Measurements from ENCODE around the gene PTCH1. TPM values are rescaled to one million over a fixed set of nuclear protein-coding genes. Genes with fewer than 3 reads are reported as not detected.

Gene PTCH1
- polyA plus RNA-seq, 2 of the 4 experiments (the other 2 are of a cell fraction) = 1.9 to 4.8 TPM

DNA sequence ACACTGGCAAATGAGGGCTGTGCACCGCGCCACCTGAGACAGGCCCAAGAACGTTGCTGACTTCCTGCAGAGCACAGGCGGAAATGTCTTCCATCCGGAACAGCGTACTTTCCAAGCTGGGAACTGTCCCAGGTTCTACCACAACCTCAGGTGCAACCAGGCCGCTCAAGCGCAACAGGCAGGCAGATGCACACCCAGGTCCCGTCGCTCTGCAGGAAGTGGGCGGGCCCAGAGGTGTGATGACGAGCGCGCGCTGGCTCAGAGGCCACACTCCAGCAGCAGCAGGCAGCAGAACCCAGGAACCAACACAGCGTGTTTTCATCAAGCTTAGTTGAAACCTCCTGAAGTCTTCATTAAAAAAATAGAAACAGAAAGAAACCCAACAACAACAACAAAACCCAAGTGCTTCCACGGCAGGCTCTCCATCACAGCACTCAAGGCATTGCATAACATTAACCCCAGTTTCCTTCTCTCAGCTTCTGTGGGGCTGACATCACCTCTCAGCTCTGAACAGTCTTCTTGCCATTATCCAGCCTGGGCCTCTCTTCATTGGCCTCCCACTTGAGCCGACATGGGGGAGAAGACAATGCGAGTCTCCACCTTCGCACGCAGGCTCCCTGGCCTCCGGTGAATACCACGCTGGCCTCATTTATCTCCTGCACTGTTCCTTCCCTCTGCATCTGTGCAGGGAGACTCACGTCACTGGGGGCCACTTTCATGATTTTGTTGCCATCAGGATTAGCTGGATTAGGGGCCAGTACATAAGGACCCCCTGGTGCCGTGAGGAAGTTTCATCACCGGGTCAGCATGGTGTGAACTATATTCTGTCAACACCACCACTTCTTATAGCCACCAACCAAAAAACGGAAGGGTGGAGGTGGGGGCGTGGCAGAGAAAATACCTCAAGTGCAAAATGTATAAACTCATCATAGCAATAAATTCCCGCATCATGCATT is 22.1 kb downstream of the PTCH1 start (continued):
- TF ChIP-seq, protein P1, sequence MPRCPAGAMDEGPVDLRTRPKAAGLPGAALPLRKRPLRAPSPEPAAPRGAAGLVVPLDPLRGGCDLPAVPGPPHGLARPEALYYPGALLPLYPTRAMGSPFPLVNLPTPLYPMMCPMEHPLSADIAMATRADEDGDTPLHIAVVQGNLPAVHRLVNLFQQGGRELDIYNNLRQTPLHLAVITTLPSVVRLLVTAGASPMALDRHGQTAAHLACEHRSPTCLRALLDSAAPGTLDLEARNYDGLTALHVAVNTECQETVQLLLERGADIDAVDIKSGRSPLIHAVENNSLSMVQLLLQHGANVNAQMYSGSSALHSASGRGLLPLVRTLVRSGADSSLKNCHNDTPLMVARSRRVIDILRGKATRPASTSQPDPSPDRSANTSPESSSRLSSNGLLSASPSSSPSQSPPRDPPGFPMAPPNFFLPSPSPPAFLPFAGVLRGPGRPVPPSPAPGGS (IDR thresholded peaks at IDR 0.05) = no peak
- TF ChIP-seq RNF2 (IDR thresholded peaks at IDR 0.05; ENCODE audit: borderline replicate concordance, low read depth) (no peak), RFX5 (IDR thresholded peaks at IDR 0.05) (no peak), CHD2 (IDR thresholded peaks at IDR 0.05; ENCODE audit: low read length, partially characterized antibody) (no peak), HEYL (CRISPR knock-in tag; IDR thresholded peaks at IDR 0.05) (no peak), BHLHE40 (IDR thresholded peaks at IDR 0.05; ENCODE audit: low read depth, low read length) (no peak)

DNA sequence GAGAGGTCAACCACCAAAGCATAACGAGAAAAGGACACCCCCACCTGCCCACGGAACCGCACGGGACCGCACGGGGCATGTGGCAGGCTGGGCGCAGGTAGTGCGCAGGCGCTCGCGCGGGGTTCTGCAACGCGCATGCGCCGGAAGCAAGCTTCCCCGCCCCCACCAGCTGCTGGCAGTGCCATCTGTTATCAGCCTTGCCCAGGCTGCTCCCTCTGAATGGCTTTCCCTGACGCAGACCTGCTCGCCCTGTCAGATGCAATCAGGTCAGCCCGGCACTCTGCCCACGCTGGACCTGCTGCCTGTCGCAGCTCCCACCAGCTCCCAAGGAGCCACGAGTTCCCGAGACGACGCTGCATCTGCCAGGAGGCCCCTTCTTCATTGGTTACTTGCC is 22.8 kb downstream of the PTCH1 start:
- Histone ChIP-seq H3K4me1 (0 out of 3 replicates have a peak, but pooled peaks cover 3% of the 10 kb centered on the region), H3K4me3 (no peak overlapping the region), H3K27ac (no peak overlapping the region), H3K4me2 (no peak overlapping the region), H3K9me3 (no peaks in the 10 kb centered on the region)
- WGBS (ENCODE audit: missing lambda C conversion rate) = 95% methylated on average over 26 of the region's 26 CpGs
- DNase-seq (ENCODE audit: low read depth in 1 of 2, low spot score in 1 of 2) (no peak), FAIRE-seq (no peak), ATAC-seq (no peak)
- TF ChIP-seq, protein P2, sequence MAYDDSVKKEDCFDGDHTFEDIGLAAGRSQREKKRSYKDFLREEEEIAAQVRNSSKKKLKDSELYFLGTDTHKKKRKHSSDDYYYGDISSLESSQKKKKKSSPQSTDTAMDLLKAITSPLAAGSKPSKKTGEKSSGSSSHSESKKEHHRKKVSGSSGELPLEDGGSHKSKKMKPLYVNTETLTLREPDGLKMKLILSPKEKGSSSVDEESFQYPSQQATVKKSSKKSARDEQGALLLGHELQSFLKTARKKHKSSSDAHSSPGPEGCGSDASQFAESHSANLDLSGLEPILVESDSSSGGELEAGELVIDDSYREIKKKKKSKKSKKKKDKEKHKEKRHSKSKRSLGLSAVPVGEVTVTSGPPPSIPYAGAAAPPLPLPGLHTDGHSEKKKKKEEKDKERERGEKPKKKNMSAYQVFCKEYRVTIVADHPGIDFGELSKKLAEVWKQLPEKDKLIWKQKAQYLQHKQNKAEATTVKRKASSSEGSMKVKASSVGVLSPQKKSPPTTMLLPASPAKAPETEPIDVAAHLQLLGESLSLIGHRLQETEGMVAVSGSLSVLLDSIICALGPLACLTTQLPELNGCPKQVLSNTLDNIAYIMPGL (CRISPR knock-in tag; IDR thresholded peaks at IDR 0.05; ENCODE audit: borderline replicate concordance) = no peak
- TF ChIP-seq SREBF2 (IDR thresholded peaks at IDR 0.05) (no peak), RNF2 (IDR thresholded peaks at IDR 0.05; ENCODE audit: borderline replicate concordance, low read depth) (no peak), NR3C1 (IDR thresholded peaks at IDR 0.05) (no peak)
- ChIA-PET POLR2A (no interaction called here), CTCF (interaction anchor here (1.0 to 1.4 kb wide), 2 partner anchors 11 to 46 kb away, joined by 3 read pairs; no protein-coding TSS in a partner anchor)

DNA sequence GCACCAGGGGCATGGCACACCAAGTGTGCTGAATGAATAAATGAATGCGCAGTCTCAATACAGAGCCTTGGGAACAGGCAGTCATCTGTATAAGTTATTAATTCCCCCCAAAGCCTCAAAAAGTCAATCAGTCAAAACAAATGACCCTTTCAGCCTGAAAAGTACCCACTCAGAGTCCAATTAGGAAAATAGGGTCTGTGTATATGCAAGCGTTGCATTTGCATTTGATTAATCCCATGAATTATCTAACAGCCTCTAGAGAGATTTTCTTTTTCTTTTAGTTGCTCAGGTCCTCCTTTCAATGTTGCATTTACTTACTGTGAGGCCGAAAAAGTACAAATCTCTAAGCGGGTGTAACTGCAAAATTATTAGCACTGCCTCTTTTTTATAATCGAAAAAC is 23.4 kb downstream of the PTCH1 start:
- H3K4me3 ChIP-seq = no peak overlapping the region
- no peak for FAIRE-seq

DNA sequence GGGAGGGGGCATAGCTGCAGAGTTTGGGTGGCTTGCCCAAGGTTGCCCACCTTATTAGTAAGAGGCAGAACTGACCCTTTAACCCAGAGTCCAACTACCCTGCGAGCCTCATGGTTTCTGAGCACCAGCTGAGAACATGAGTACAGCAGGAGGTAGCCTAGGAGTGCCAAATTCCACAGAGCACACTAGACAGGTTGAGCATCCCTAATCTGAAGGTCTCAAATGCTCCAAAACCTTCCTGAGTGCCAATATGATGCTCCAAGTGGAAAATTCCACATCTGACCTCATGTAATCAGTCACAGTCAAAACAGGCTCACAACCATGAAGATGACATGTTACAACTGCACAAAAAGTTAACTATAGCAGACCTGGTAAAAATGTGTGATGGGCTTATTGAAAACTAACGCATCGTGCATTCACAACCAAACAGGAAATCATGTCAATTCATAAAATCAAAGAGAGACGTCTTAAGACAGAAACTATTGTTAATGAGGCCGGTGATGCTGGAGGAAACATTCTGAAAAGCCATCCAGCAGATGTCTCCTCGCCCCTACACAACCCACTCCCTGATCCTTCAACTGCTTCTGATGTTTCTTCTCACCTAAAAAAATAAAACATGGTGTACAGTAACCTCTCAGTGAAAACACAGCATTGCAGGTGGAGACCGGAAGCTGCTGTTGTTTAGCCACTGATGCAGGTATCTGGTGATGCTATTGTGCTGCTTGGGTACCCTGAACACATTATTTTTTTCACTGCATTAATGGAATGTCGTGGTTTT is 25.0 kb downstream of the PTCH1 start:
- Histone ChIP-seq H3K27ac (no peak overlapping the region), H3K4me2 (no peak overlapping the region), H3K4me3 (no peak overlapping the region), H3K4me1 (no peaks in the 10 kb centered on the region), H3K9me3 (no peaks in the 10 kb centered on the region)
- TF ChIP-seq, protein P1 (IDR thresholded peaks at IDR 0.05) = no peak
- no peak for TF ChIP-seq RFX5 (IDR thresholded peaks at IDR 0.05)
- no peak for TF ChIP-seq MAZ (IDR thresholded peaks at IDR 0.05; ENCODE audit: borderline replicate concordance, low read depth, low read length)
- TF ChIP-seq, protein P3, sequence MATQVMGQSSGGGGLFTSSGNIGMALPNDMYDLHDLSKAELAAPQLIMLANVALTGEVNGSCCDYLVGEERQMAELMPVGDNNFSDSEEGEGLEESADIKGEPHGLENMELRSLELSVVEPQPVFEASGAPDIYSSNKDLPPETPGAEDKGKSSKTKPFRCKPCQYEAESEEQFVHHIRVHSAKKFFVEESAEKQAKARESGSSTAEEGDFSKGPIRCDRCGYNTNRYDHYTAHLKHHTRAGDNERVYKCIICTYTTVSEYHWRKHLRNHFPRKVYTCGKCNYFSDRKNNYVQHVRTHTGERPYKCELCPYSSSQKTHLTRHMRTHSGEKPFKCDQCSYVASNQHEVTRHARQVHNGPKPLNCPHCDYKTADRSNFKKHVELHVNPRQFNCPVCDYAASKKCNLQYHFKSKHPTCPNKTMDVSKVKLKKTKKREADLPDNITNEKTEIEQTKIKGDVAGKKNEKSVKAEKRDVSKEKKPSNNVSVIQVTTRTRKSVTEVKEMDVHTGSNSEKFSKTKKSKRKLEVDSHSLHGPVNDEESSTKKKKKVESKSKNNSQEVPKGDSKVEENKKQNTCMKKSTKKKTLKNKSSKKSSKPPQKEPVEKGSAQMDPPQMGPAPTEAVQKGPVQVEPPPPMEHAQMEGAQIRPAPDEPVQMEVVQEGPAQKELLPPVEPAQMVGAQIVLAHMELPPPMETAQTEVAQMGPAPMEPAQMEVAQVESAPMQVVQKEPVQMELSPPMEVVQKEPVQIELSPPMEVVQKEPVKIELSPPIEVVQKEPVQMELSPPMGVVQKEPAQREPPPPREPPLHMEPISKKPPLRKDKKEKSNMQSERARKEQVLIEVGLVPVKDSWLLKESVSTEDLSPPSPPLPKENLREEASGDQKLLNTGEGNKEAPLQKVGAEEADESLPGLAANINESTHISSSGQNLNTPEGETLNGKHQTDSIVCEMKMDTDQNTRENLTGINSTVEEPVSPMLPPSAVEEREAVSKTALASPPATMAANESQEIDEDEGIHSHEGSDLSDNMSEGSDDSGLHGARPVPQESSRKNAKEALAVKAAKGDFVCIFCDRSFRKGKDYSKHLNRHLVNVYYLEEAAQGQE (IDR thresholded peaks at IDR 0.05) = no peak
- no peak for TF ChIP-seq FOSB (CRISPR knock-in tag; IDR thresholded peaks at IDR 0.05)
- no peak for TF ChIP-seq EHMT2 (IDR thresholded peaks at IDR 0.05; ENCODE audit: low read depth)
- TF ChIP-seq HOXB5 (CRISPR knock-in tag; IDR thresholded peaks at IDR 0.05) = no peak
- TF ChIP-seq RNF2 (IDR thresholded peaks at IDR 0.05; ENCODE audit: borderline replicate concordance, low read depth) = no peak
- TF ChIP-seq NR3C1 (IDR thresholded peaks at IDR 0.05) = no peak
- TF ChIP-seq BHLHE40 (IDR thresholded peaks at IDR 0.05; ENCODE audit: low read depth, low read length) = no peak
- POLR2A ChIA-PET = no interaction called here
- WGBS (ENCODE audit: missing lambda C conversion rate) = 84% methylated on average over 8 of the region's 8 CpGs
- ATAC-seq = no peak
- no peak for DNase-seq (ENCODE audit: low read depth in 1 of 2, low spot score in 1 of 2)
- CTCF ChIA-PET = interaction anchor here (0.8 kb wide), 1 partner anchor 11 kb away, joined by 3 read pairs; no protein-coding TSS in a partner anchor
- no peak for FAIRE-seq

More for the DNA sequence above, 23.4 kb downstream of the PTCH1 start:
- 89% methylated on average over 5 of the region's 5 CpGs for WGBS (ENCODE audit: missing lambda C conversion rate)
- Histone ChIP-seq H3K4me2 (no peak overlapping the region), H3K27ac (no peak overlapping the region), H3K4me1 (0 out of 3 replicates have a peak, but pooled peaks cover 3% of the 10 kb centered on the region), H3K9me3 (no peaks in the 10 kb centered on the region)
- CTCF ChIA-PET = no interaction called here
- POLR2A ChIA-PET = no interaction called here
- ATAC-seq = no peak
- no peak for DNase-seq (ENCODE audit: low read depth in 1 of 2, low spot score in 1 of 2)
- TF ChIP-seq NFE2L2 (conservative IDR thresholded peaks at IDR 0.05; ENCODE audit: low read length) (no peak), MAZ (IDR thresholded peaks at IDR 0.05; ENCODE audit: borderline replicate concordance, low read depth, low read length) (no peak), RFX5 (IDR thresholded peaks at IDR 0.05) (no peak), EHMT2 (IDR thresholded peaks at IDR 0.05; ENCODE audit: low read depth) (no peak)
- TF ChIP-seq, protein P4, sequence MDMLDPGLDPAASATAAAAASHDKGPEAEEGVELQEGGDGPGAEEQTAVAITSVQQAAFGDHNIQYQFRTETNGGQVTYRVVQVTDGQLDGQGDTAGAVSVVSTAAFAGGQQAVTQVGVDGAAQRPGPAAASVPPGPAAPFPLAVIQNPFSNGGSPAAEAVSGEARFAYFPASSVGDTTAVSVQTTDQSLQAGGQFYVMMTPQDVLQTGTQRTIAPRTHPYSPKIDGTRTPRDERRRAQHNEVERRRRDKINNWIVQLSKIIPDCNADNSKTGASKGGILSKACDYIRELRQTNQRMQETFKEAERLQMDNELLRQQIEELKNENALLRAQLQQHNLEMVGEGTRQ (IDR thresholded peaks at IDR 0.05) = no peak
